AG09319 (cell line): Measurements from ENCODE around the gene VPS54.

Experiments
- DNase-seq: peaks from one replicate; pipeline ENCODE4 v3.0.0-alpha.2; 2010; ENCODE audit warnings: low read depth; ENCODE audit errors: extremely low read depth
- TF ChIP-seq, protein P1 (sequence below): IDR thresholded peaks from 2 replicates; pipeline ENCODE4 v1.5.1; 2011; ENCODE audit warnings: low read depth, mild to moderate bottlenecking, inconsistent platforms, low read length, moderate library complexity

The VPS54 gene

DNA sequence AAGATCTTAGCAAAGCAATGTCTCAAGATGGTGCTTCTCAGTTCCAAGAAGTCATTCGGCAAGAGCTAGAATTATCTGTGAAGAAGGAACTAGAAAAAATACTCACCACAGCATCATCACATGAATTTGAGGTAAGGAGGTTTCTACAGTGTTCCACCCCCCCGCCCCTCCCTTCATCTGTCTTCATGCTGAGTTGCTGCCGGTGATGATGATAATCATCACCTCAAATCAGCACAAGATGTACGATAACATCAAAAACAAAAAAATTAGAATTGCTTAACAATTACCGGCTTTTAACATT is 163.0 kb downstream of the VPS54 start:
- no peak for DNase-seq
- TF ChIP-seq, protein P1, sequence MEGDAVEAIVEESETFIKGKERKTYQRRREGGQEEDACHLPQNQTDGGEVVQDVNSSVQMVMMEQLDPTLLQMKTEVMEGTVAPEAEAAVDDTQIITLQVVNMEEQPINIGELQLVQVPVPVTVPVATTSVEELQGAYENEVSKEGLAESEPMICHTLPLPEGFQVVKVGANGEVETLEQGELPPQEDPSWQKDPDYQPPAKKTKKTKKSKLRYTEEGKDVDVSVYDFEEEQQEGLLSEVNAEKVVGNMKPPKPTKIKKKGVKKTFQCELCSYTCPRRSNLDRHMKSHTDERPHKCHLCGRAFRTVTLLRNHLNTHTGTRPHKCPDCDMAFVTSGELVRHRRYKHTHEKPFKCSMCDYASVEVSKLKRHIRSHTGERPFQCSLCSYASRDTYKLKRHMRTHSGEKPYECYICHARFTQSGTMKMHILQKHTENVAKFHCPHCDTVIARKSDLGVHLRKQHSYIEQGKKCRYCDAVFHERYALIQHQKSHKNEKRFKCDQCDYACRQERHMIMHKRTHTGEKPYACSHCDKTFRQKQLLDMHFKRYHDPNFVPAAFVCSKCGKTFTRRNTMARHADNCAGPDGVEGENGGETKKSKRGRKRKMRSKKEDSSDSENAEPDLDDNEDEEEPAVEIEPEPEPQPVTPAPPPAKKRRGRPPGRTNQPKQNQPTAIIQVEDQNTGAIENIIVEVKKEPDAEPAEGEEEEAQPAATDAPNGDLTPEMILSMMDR, result no peak

DNA sequence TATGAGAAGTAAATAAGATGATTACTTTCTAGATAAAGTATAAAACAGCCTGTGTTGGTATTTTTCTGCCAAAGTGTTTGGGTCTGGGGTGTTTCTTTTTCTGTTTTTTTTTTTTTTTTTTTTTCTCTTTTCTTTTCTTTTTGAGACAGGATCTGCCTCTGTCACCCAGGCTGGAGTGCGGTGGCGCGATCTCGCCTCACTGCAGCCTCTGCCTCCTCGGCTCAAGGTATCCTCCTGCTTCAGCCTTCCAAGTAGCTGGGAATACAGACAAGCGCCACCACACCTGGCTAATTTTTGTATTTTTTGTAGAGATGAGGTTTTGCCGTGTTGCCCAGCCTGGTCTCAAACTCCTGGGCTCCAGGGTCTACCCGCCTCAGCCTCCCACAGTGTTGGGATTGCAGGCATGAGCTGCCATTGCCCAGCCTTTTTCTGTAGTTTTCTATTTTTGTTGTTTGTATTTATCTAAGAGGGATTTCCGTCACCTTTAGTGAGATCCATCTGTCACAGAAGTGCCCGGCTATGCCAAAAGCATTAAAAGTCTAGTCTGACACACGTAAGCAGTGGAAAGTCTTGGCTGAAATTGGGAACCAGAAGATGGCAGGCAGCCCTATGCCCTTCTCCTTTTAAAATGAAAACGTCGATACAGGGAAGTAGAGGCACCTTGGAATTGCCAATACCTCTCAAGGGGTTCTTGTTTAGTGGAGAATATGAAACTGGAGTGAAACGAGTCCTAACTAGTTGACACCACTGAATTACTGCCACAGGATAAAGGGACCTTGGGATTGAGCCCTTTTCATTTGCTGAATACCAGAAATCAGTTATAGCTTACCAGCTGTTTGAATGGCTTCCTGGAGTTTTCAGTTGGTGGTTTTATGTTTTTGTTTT is 163.6 kb downstream of the VPS54 start:
- TF ChIP-seq, protein P1, result no peak

DNA sequence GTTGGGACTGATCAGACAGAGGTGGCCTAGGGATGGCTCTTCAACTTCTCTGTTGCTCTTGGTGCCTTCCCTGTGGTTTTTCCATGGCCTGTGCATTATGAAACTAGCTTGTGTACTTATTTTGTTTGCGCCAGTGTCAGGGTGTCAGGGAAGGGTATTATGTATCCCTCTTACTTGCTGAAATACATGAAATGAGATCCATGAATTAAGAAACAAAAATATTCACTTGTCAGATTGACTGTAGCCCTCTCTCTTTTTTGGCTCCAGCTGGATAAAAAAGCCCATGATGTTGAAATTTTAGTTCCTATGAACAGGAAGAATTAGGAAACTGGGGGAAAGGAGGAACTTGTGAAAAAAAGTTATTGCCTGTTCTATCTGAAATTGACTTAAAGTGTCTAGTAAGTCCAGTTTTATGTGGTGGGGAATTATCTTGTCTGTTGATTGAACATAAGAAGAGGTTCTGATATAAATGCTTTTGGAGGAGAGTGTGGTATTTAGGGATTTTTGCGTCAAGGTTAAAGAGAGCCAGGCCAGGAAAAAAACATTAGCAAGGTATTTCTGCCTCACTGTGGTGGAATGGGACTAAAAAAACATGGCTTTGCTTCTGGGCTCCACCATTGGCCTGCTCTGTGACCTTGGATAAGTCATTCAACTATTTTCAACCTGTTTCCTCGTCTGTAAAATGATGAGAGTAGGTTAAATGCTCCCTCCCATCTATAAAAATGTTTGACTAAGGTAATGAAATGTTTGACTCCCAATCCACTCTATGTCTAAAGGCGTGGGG is 165.5 kb downstream of the VPS54 start:
- DNase-seq, result no peak
- TF ChIP-seq, protein P1, result no peak

More for the DNA sequence above, 163.6 kb downstream of the VPS54 start:
- no peak for DNase-seq

DNA sequence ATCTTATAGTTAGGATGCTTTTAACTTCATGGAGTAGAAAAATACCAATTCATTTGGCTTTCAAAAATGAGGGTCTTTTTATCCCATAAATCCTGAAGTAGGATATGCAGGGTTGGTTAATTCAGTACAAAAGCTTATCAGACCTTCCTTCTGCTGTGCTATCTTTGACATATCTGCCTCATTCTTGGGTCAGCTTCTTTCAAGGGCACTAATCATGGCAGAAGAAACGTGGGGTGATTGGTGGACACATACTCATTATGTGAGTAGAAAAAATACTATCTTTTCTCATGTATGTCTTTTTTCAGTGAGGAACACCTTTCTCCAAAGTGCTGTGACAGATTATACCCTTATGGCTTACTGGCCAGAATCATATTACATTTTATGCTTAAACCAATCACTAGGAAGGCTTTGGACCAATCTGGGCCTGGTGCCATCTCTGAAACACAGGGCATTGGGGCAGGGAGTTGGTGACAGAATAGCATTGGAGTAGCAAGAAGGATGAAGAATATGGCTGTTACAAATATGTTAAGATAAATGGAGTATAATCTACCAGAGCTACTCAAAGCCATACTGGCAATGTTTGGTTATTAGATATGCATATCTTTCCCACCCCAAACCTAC is 167.4 kb downstream of the VPS54 start:
- TF ChIP-seq, protein P1, result no peak
- no peak for DNase-seq

DNA sequence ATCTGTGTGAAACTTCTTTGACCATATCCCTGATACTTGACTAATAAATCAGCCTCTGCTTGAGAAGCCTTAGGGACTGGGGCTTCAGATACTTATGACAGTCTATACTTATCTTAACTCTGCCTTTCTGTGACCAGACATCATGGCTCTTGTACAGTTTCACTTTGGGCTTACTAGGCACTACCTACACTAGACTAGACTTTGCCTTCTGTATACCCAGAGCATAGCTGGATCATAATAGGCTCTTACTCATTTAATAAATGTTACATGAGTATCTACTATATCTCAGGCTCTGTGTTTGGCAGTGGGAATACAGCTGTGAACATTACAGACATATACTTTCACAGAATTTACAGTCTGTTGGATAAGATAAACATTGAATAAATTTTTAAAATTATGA is 168.6 kb downstream of the VPS54 start:
- TF ChIP-seq, protein P1, result no peak
- no peak for DNase-seq

DNA sequence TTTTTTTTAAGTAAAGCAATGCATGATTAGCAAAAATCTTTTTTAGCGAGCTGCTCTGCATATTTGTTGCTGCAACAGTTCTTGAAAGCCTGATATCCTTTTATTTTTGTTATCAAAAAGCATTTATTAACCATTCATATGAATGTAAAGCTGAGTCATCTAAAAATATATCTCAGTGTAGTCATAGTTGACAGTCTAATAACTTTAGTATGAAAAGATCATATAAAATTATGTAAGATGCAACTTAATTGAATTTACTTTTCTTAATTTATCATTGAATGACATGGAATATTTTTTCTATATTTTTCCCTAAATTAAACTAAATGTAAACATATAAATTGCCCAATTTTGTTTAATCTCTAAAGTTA is 169.0 kb downstream of the VPS54 start:
- DNase-seq, result no peak
- TF ChIP-seq, protein P1, result no peak
